HL-60 (cell line): Measurements from ENCODE around the gene HLA-DPB1.

Experiments used
- DNase-seq, 2 experiments: peaks; one replicate each; pipeline ENCODE4 v3.0.0-alpha.2; 2010 to 2020; ENCODE audit warnings: low read depth in 1 of 2, low spot score in 1 of 2
- H3K27ac ChIP-seq: fragments of 250-450 bp; sonication (Bioruptor Pico); replicated peaks from 2 replicates; pipeline ENCODE4 v1.5.1; 2020; ENCODE audit warnings: mild to moderate bottlenecking, moderate library complexity
- H3K27me3 ChIP-seq: fragments of 250-450 bp; sonication (Bioruptor Pico); 2 replicates; pipeline ENCODE4 v1.5.1; 2021; ENCODE audit warnings: mild to moderate bottlenecking, moderate library complexity; ENCODE audit not compliant: insufficient read depth, poor library complexity, severe bottlenecking
- H3K4me3 ChIP-seq: replicated peaks from 2 replicates; pipeline ENCODE4 v1.5.1; 2011; ENCODE audit warnings: mild to moderate bottlenecking, control low read depth, low read length; ENCODE audit not compliant: insufficient read depth
- GABPA ChIP-seq: IDR thresholded peaks from 2 replicates; pipeline ENCODE4 v1.6.1; 2012; ENCODE audit warnings: low read depth
- POLR2AphosphoS5 ChIP-seq: IDR thresholded peaks from 2 replicates; pipeline ENCODE4 v1.6.1; 2012; ENCODE audit warnings: low read depth
- SPI1 ChIP-seq: IDR thresholded peaks from 2 replicates; pipeline ENCODE4 v1.6.1; 2012; ENCODE audit warnings: low read depth, mild to moderate bottlenecking, borderline replicate concordance
- long read RNA-seq: library from polyadenylated mRNA; unstranded; transcript quantifications from one replicate; pipeline ENCODE4 v2.0.0, GENCODE V29; 2020
- TF ChIP-seq, protein P1 (sequence below): IDR thresholded peaks from 2 replicates; pipeline ENCODE4 v1.6.1; 2012; ENCODE audit warnings: low read depth; ENCODE audit not compliant: insufficient replicate concordance
- TF ChIP-seq, protein P2 (sequence below): IDR thresholded peaks from one replicate; pipeline ENCODE4 v1.5.1; 2011; ENCODE audit warnings: low read length, control low read depth, inconsistent platforms; ENCODE audit not compliant: insufficient read depth

Gene HLA-DPB1
- long read RNA-seq: 0 reads

DNA sequence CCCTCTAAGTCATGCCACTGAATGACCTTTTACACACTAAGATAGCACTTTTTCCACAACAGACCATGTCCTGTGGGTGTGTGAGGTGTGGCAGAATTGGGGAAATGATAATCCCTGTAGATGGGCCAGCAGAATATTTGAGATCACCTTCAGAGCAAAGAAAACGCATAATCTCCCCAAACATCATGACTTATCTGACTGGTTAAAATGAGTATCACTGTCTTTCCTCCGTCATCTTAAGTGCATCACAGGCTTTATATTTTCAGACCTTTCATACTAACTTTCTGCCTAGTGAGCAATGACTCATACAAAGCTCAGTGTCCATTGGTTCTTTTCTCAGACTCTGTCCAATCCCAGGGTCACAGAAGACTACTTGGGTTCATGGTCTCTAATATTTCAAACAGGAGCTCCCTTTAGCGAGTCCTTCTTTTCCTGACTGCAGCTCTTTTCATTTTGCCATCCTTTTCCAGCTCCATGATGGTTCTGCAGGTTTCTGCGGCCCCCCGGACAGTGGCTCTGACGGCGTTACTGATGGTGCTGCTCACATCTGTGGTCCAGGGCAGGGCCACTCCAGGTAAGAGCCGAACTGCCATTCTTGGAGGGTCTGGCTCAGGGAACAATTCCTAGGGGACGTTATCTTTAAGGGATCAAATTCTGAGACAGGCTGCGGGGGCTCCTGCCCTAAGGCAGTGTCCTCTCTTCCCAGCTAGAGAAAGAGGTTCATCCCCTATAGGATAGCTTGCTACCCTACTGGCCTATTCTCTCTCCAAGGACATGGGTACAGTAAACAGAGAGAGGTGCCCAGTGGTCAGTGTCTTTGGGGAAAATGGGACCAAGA is at the start of gene HLA-DPB1:
Gene HLA-DPB1, plus strand, starts transcription at position 423 of the 838 bp plus-strand sequence. Its CDS starts 52 bp downstream, at position 475.
- H3K27ac ChIP-seq: no peak within 1 kb of the TSS
- peak in 1 of 2 experiments; percentile 16 for DNase-seq
- H3K27me3 ChIP-seq: peaks cover 26% of the 10 kb centered on the region
- no peak within 1 kb of the TSS for H3K4me3 ChIP-seq
- TF ChIP-seq, protein P1, sequence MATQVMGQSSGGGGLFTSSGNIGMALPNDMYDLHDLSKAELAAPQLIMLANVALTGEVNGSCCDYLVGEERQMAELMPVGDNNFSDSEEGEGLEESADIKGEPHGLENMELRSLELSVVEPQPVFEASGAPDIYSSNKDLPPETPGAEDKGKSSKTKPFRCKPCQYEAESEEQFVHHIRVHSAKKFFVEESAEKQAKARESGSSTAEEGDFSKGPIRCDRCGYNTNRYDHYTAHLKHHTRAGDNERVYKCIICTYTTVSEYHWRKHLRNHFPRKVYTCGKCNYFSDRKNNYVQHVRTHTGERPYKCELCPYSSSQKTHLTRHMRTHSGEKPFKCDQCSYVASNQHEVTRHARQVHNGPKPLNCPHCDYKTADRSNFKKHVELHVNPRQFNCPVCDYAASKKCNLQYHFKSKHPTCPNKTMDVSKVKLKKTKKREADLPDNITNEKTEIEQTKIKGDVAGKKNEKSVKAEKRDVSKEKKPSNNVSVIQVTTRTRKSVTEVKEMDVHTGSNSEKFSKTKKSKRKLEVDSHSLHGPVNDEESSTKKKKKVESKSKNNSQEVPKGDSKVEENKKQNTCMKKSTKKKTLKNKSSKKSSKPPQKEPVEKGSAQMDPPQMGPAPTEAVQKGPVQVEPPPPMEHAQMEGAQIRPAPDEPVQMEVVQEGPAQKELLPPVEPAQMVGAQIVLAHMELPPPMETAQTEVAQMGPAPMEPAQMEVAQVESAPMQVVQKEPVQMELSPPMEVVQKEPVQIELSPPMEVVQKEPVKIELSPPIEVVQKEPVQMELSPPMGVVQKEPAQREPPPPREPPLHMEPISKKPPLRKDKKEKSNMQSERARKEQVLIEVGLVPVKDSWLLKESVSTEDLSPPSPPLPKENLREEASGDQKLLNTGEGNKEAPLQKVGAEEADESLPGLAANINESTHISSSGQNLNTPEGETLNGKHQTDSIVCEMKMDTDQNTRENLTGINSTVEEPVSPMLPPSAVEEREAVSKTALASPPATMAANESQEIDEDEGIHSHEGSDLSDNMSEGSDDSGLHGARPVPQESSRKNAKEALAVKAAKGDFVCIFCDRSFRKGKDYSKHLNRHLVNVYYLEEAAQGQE: no peak
- TF ChIP-seq, protein P2, sequence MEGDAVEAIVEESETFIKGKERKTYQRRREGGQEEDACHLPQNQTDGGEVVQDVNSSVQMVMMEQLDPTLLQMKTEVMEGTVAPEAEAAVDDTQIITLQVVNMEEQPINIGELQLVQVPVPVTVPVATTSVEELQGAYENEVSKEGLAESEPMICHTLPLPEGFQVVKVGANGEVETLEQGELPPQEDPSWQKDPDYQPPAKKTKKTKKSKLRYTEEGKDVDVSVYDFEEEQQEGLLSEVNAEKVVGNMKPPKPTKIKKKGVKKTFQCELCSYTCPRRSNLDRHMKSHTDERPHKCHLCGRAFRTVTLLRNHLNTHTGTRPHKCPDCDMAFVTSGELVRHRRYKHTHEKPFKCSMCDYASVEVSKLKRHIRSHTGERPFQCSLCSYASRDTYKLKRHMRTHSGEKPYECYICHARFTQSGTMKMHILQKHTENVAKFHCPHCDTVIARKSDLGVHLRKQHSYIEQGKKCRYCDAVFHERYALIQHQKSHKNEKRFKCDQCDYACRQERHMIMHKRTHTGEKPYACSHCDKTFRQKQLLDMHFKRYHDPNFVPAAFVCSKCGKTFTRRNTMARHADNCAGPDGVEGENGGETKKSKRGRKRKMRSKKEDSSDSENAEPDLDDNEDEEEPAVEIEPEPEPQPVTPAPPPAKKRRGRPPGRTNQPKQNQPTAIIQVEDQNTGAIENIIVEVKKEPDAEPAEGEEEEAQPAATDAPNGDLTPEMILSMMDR: no peak
- TF ChIP-seq SPI1: no peak

DNA sequence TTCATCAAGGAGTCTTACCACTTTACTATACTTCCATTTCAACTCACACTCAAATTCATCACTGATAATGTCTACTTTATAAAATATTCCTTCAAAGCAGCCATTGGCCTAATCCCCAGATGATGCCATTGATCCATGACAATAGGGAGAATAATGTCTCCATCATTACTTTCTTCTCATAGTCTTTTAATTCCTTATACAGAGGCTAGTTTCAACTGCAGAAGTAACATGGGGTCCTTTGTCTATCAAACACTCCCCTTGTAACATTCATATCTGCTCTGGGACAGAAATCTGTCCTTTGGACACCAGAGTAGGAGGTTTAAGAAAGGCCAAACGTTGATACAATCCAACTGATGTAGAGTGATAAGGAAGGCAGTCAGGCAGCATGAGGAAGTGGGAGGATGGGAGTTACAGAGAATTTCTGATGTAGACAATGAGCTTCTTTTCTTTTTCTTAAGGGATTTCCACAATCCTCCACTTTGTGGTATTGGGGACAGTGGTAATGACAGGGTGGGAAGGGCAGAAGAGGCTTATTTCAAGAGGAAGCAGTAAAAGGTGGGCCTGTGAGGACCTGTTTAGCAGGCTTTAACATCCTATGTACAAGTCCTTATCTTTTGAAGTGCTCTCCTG is 47.5 kb upstream of the HLA-DPB1 start:
- peaks cover 4% of the 10 kb centered on the region for H3K27me3 ChIP-seq
- no peak for DNase-seq
- no peak overlapping the region for H3K4me3 ChIP-seq
- no peak overlapping the region for H3K27ac ChIP-seq
- no peak for TF ChIP-seq GABPA
- peak; percentile 42; the same call in 1 of the 2 replicates for TF ChIP-seq SPI1

DNA sequence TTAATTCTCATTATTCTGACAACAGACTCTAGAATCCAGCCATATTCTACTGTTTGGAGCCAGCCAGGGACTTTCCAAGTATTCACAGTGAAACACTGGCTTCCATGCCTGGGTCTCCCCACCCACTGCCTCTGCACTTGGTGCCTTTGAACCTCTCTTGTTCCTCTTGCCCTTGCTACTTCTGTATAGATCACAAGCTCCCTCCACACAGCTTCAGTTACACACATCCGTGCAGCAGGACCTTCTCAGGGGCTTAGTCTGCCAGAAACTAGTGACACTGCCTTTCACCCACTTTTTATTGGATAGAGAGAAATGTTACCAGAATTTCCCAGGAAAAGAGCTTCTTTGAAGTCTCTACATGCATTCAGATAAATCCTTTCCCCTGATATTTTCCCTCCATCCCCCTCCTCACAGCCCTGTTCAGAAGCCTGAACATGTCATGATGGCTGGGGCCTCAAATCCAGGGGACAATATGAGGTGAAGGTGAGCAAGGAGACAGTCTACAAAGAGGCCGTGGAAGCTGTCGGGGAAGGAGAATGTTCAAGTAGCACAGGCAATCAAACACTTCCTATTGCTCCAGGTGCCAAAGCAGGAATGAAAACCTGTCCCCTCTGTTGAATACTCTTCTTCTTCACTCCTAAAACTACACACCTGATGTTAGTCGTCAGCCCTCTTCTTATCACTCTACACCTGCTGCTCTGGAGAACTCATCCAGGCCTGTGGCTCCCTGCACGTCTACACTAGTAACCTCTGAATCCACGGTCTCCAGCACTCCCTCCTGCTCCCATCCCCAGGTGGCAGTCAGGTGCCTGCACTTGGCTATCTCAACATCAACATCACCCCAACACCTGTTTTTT is 46.2 kb upstream of the HLA-DPB1 start:
- no peak overlapping the region for H3K4me3 ChIP-seq
- TF ChIP-seq, protein P1: no peak
- TF ChIP-seq, protein P2: no peak
- no peak for TF ChIP-seq POLR2AphosphoS5
- no peak for TF ChIP-seq SPI1
- TF ChIP-seq GABPA: no peak
- peaks cover 4% of the 10 kb centered on the region for H3K27me3 ChIP-seq
- no peak for DNase-seq
- no peak overlapping the region for H3K27ac ChIP-seq

DNA sequence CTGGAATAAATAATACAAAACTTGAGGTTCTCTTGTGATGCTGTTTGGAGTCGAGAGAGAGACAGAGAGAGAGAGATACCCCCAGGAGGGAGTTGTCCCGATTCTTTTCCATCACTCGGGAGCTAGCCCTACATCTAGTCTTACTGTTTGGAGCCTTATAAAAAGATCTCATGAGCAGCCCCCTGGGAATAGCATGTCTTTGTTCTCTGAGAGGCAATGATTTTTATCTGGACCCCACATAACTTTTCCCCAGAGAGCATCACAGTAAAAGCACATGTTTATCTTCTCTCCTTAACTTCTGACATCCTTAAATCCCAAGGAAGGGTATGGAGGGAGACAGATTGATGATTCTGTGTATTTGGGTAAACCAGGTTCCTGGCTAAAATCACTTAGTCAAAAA is 45.5 kb upstream of the HLA-DPB1 start:
- TF ChIP-seq GABPA (no peak), POLR2AphosphoS5 (no peak), SPI1 (no peak)
- TF ChIP-seq, protein P2: no peak
- TF ChIP-seq, protein P1: no peak
- DNase-seq: no peak
- Histone ChIP-seq H3K4me3 (no peak overlapping the region), H3K27ac (no peak overlapping the region), H3K27me3 (peaks cover 4% of the 10 kb centered on the region)
